A549 (cell line): ENCODE data around the gene IL10RA. TPM values are rescaled to one million over a fixed set of nuclear protein-coding genes. Genes with fewer than 3 reads are reported as not detected.

Experiments
- ATAC-seq, 2 experiments: fragments of 200-7000 bp in 1 of 2; fragments of >200 bp in 1 of 2; cut with Nextera tagmentation in 1 of 2; cut with Tn5 transposase in 1 of 2; 3 replicates each; pipeline versions ENCODE4 v1.8.0 to v1.9.1; 2018 to 2020; ENCODE audit warnings: mild to moderate bottlenecking in 1 of 2, moderate library complexity in 1 of 2
- CTCF ChIA-PET: fragments of 300-600 bp; sonication (Branson Sonifier 250); formaldehyde crosslinking; extraction: SDS; loops from one replicate; lab custom pipeline; 2021; ENCODE audit warnings: antibody characterized with exemption, inconsistent platforms; lab: Yijun Ruan, JAX
- POLR2A ChIA-PET: fragments of 350-600 bp; formaldehyde crosslinking; extraction: SDS; loops from one replicate; lab custom pipeline; 2021; ENCODE audit warnings: antibody characterized with exemption, inconsistent platforms; lab: Yijun Ruan, JAX
- DNase-seq, 2 experiments: peaks; one replicate each; pipeline versions ENCODE4 v3.0.0 to v3.0.0-alpha.2; 2011 to 2016; ENCODE audit warnings: low read depth in 1 of 2, low spot score in 1 of 2
- FAIRE-seq: peaks from 2 replicates; lab custom pipeline; 2011; peaks lifted over from hg19 to GRCh38; lab: Jason Lieb, UNC
- H3K27ac ChIP-seq, 2 experiments: fragments of >200 bp; sonication (Bioruptor Twin); formaldehyde crosslinking; 3 replicates each; pipeline ENCODE4 v1.5.1; 2016 to 2017
- H3K4me1 ChIP-seq: fragments of >200 bp; sonication (Bioruptor Twin); formaldehyde crosslinking; 3 replicates; pipeline ENCODE4 v1.6.1; 2016
- H3K4me2 ChIP-seq: fragments of >200 bp; sonication (Bioruptor Twin); formaldehyde crosslinking; 3 replicates; pipeline ENCODE4 v1.6.1; 2016
- H3K4me3 ChIP-seq: fragments of >200 bp; sonication (Bioruptor Twin); formaldehyde crosslinking; 3 replicates; pipeline ENCODE4 v1.5.1; 2016
- H3K9me3 ChIP-seq: fragments of >200 bp; sonication (Bioruptor Twin); formaldehyde crosslinking; 3 replicates; pipeline ENCODE4 v1.6.1; 2016
- CBX2 ChIP-seq: fragments of 200-600 bp; sonication (generic); IDR thresholded peaks from 2 replicates; pipeline ENCODE4 v1.6.1; 2016; ENCODE audit warnings: low read depth, mild to moderate bottlenecking, borderline replicate concordance
- CTCF ChIP-seq: fragments of >200 bp; sonication (Bioruptor Twin); formaldehyde crosslinking; IDR thresholded peaks from 3 replicates; pipeline ENCODE4 v1.5.1; 2016
- EHMT2 ChIP-seq: fragments of 200-600 bp; sonication (generic); IDR thresholded peaks from 2 replicates; pipeline ENCODE4 v1.6.1; 2016; ENCODE audit warnings: antibody characterized with exemption, low read depth, mild to moderate bottlenecking, moderate library complexity
- FOSL2 ChIP-seq, 2 experiments: fragments of 450-650 bp in 1 of 2; fragments of >200 bp in 1 of 2; sonication (Bioruptor Twin) in 1 of 2; formaldehyde crosslinking; IDR thresholded peaks; 2 replicates each; pipeline versions ENCODE4 v1.5.0 to v1.6.1; 2016 to 2020; ENCODE audit warnings: mild to moderate bottlenecking in 1 of 2, moderate library complexity in 1 of 2
- GATA3 ChIP-seq: IDR thresholded peaks from 2 replicates; pipeline ENCODE4 v1.6.1; 2012; ENCODE audit warnings: borderline replicate concordance
- HMGXB4 ChIP-seq: fragments of 250-450 bp; sonication (Bioruptor Pico); IDR thresholded peaks from 2 replicates; pipeline ENCODE4 v1.5.0; 2021; ENCODE audit warnings: mild to moderate bottlenecking, moderate library complexity, borderline replicate concordance
- HOXA7 ChIP-seq: fragments of 250-450 bp; sonication (Bioruptor Pico); IDR thresholded peaks from 2 replicates; pipeline ENCODE4 v1.5.0; 2020; ENCODE audit warnings: mild to moderate bottlenecking, moderate library complexity
- KDM1A ChIP-seq: fragments of 200-600 bp; sonication (generic); IDR thresholded peaks from 2 replicates; pipeline ENCODE4 v1.6.1; 2016; ENCODE audit warnings: low read depth, mild to moderate bottlenecking
- NPAS2 ChIP-seq: fragments of 250-450 bp; sonication (Bioruptor Pico); IDR thresholded peaks from 2 replicates; pipeline ENCODE4 v1.8.0; 2022; ENCODE audit warnings: mild to moderate bottlenecking, moderate library complexity, borderline replicate concordance
- PBX3 ChIP-seq: IDR thresholded peaks from 2 replicates; pipeline ENCODE4 v1.6.1; 2012
- ZC3H11A ChIP-seq: fragments of 450-650 bp; IDR thresholded peaks from 2 replicates; pipeline ENCODE4 v1.6.1; 2014; ENCODE audit warnings: antibody characterized with exemption, mild to moderate bottlenecking
- ZFP36 ChIP-seq: fragments of 450-650 bp; IDR thresholded peaks from 2 replicates; pipeline ENCODE4 v1.6.1; 2014; ENCODE audit warnings: borderline replicate concordance; ENCODE audit not compliant: partially characterized antibody
- WGBS: methylation state at CpG from one replicate; pipeline ENCODE4 v1.1.6; 2017; ENCODE audit errors: missing lambda C conversion rate; 5-methylcytosine and 5-hydroxymethylcytosine counted together
- polyA plus RNA-seq, 4 experiments: library from polyadenylated mRNA; depleted of rRNA in 3 of 4; stranded (reverse); fragments of >200 nt; fragmentation: RNase III in 1 of 4; extraction: RNeasy Plus Mini Kit Qiagen cat#74134 plus additional on column Dnase treatment in 1 of 4; gene quantifications; 2 replicates in 3 of 4; 3 replicates in 1 of 4; pipeline ENCODE4 v1.2.3, GENCODE V29; 2011 to 2017

The IL10RA gene
- polyA plus RNA-seq, 2 of the 4 experiments (the other 2 are of a cell fraction) = 0.03 to 0.17 TPM

GRCh38 chr11:117989351-117990102, 3.3 kb downstream of the IL10RA start:
- H3K27ac ChIP-seq = no peak overlapping the region
- WGBS = 73% methylated on average over 10 of the region's 13 CpGs

GRCh38 chr11:117992136-117992535, 5.9 kb downstream of the IL10RA start:
- 63% methylated on average over 4 of the region's 4 CpGs for WGBS
- Histone ChIP-seq H3K4me3 (no peak overlapping the region), H3K27ac (no peak overlapping the region)
- POLR2A ChIA-PET = no interaction called here
- TF ChIP-seq ZC3H11A (no peak), EHMT2 (no peak), HMGXB4 (CRISPR knock-in tag) (no peak), CBX2 (no peak), KDM1A (no peak), NPAS2 (CRISPR knock-in tag) (no peak), PBX3 (no peak)
- TF ChIP-seq, all 56 proteins: peak for 0
- Histone ChIP-seq H3K9me3 (no peaks in the 10 kb centered on the region), H3K4me1 (no peaks in the 10 kb centered on the region), H3K4me2 (no peak overlapping the region)
- CTCF ChIA-PET = no interaction called here
- no peak for ATAC-seq
- DNase-seq = no peak
- FAIRE-seq = no peak

More at GRCh38 chr11:117989351-117990102, 3.3 kb downstream of the IL10RA start:
- DNase-seq (no peak), ATAC-seq (no peak), FAIRE-seq (no peak)
- H3K9me3 ChIP-seq = no peaks in the 10 kb centered on the region
- POLR2A ChIA-PET = no interaction called here
- CTCF ChIA-PET = interaction anchor here (0.6 to 1.3 kb wide), 3 partner anchors 10 to 563 kb away, joined by 3 read pairs; no protein-coding TSS in a partner anchor
- no peaks in the 10 kb centered on the region for H3K4me1 ChIP-seq
- H3K4me2 ChIP-seq = no peak overlapping the region
- no peak overlapping the region for H3K4me3 ChIP-seq
- TF ChIP-seq FOSL2 (IDR thresholded peaks at IDR 0.05) (no peak), FOSL2 (CRISPR knock-in tag; IDR thresholded peaks at IDR 0.05) (no peak), CBX2 (no peak), CTCF (no peak)

- Histone ChIP-seq H3K4me2 (no peak overlapping the region), H3K4me1 (no peaks in the 10 kb centered on the region), H3K27ac (no peak overlapping the region), H3K4me3 (no peak overlapping the region), H3K9me3 (no peaks in the 10 kb centered on the region)
- ChIA-PET CTCF (no interaction called here), POLR2A (no interaction called here)
- FAIRE-seq (no peak), DNase-seq (no peak), ATAC-seq (no peak)
- WGBS = 78% methylated on average over 2 of the region's 2 CpGs
- TF ChIP-seq ZFP36 (no peak), HOXA7 (CRISPR knock-in tag) (no peak), GATA3 (no peak)
These were observed 6.4 kb downstream of the IL10RA start for GRCh38 chr11:117992620-117993019.
